ENCODE results near the gene IRF3.

DNA sequence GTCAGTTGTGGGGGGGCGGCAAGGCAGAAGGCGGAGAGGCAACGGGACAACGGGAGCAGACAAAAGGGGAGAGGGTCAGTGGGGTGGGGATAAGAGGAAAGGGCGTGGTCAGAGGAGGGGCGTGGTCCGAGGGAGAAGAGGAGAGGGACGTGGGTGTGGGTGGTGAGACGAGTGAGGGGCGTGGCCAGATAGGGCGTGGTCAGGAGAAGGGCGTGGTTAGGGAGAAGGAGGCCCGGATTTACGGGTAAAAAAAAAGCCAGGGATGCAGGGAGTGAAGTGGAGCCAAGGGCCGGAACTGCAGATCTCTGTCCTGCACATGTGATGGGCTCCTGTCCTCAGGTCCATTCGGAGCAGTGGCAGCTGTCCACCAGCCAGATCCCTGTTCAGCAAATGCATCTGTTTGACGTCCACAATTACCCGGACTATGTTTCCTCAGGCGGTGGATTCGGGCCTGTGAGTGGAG, 46.8 kb upstream of the IRF3 start:
- TF ChIP-seq, protein P1, sequence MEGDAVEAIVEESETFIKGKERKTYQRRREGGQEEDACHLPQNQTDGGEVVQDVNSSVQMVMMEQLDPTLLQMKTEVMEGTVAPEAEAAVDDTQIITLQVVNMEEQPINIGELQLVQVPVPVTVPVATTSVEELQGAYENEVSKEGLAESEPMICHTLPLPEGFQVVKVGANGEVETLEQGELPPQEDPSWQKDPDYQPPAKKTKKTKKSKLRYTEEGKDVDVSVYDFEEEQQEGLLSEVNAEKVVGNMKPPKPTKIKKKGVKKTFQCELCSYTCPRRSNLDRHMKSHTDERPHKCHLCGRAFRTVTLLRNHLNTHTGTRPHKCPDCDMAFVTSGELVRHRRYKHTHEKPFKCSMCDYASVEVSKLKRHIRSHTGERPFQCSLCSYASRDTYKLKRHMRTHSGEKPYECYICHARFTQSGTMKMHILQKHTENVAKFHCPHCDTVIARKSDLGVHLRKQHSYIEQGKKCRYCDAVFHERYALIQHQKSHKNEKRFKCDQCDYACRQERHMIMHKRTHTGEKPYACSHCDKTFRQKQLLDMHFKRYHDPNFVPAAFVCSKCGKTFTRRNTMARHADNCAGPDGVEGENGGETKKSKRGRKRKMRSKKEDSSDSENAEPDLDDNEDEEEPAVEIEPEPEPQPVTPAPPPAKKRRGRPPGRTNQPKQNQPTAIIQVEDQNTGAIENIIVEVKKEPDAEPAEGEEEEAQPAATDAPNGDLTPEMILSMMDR (IDR thresholded peaks at IDR 0.05 in 2 of 3, conservative IDR thresholded peaks at IDR 0.05 in 1 of 3; ENCODE audit: control insufficient read depth in 2 of 3, extremely low read depth in 1 of 3, insufficient read depth in 1 of 3, low read depth in 3 of 3, low read length in 3 of 3): no peak
- TF ChIP-seq NBN (IDR thresholded peaks at IDR 0.05): no peak
- TF ChIP-seq MEF2A (IDR thresholded peaks at IDR 0.05; ENCODE audit: insufficient read depth, low read depth, low read length): no peak
- TF ChIP-seq EZH2 (IDR thresholded peaks at IDR 0.05; ENCODE audit: borderline replicate concordance, control insufficient read depth, low read depth, low read length): no peak
- TF ChIP-seq TCF12 (IDR thresholded peaks at IDR 0.05; ENCODE audit: low read depth, low read length): no peak
- TF ChIP-seq EP300 (IDR thresholded peaks at IDR 0.05; ENCODE audit: borderline replicate concordance in 1 of 2, control insufficient read depth in 1 of 2, low read depth in 2 of 2, low read length in 2 of 2): no peak
- TF ChIP-seq RELA (IDR thresholded peaks at IDR 0.05; ENCODE audit: borderline replicate concordance, partially characterized antibody): no peak
- no peak for TF ChIP-seq ESRRA (IDR thresholded peaks at IDR 0.05; ENCODE audit: low read length)
- no peak for TF ChIP-seq ZBTB4 (CRISPR knock-in tag; IDR thresholded peaks at IDR 0.05)
- TF ChIP-seq DPF2 (IDR thresholded peaks at IDR 0.05): no peak
- TF ChIP-seq SREBF2 (IDR thresholded peaks at IDR 0.05; ENCODE audit: low read length): no peak
